ENCODE data around the gene MNT.

- TF ChIP-seq POLR2A (IDR thresholded peaks at IDR 0.05; ENCODE audit: extremely low read depth, insufficient read length) (no peak), CTCF (IDR thresholded peaks at IDR 0.05; ENCODE audit: low read depth, low read length) (no peak), MAX (IDR thresholded peaks at IDR 0.05; ENCODE audit: low read depth, low read length) (no peak), MYC (IDR thresholded peaks at IDR 0.05; ENCODE audit: low read depth, low read length) (no peak)
Measured at GRCh38 chr17:2391597-2392251, 9.1 kb downstream of the MNT start.

Measured in NB4 (cell line).